ENCODE data around the gene NXPE3. TPM values are rescaled to one million over a fixed set of nuclear protein-coding genes. Genes with fewer than 3 reads are reported as not detected.

Gene NXPE3
- total RNA-seq: 7.5 and 11.9 TPM in 2 replicates

DNA sequence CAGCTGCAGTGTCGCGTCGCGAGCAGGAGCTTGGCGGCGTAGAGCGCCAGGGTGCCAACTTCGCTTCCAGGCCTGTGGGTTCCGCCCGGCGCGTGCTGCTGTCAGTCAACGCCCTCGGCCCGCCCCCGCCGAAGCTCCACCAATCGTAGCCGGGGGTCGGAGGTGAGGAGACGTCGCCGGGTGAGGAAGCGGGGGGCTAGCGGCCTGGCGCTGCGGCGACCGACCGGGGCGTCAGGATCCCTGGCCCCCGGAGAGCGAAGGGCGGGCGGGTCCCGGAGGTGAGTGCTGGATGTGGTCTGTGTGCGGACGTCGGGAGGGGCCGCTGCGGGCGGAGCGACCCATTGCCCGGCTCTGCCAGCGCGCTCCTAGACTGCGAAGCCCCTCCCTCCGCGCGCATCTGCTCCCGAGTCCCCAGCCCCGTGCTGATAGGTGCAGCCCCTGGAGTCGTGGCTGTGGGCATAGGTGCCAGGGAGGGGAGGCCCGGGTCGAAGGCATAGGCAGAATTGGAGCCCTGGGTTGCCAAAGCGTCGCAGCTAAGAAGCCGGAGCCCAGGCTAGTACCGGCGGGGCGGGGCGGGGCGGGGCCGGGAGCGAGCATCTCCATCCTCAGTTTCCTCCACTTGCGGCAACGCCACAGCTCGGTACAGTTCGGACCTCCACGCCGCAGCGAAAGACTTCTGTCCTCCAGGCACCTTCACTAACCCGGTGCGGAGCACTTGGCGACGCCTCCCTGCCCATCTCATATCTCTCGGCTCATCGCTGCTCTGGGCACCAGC is at the start of gene NXPE3:
TSS of gene NXPE3 (plus strand) at position 165 of the 775 bp plus-strand sequence. CDS start 6,386 bp downstream, outside the sequence.

GRCh38 chr3:101848754-101849713 is 70.0 kb downstream of the NXPE3 start, which contains the start of gene NFKBIZ:
Gene NFKBIZ (plus strand): TSS chr3:101849514. CDS start chr3:101849629, 115 bp downstream.

Other genes starting within 250 kb of the NXPE3 start
- gene TRMT10C, start 217.3 kb upstream of the NXPE3 start, total RNA-seq: 29.7 and 32.5 TPM in 2 replicates
- 71.0 and 81.9 TPM in 2 replicates for gene PCNP, start 205.0 kb upstream of the NXPE3 start, total RNA-seq
- 18.3 and 28.2 TPM in 2 replicates for gene ZBTB11, start 102.1 kb upstream of the NXPE3 start, total RNA-seq
- gene RPL24, start 92.5 kb upstream of the NXPE3 start, total RNA-seq: 2,441 and 2,700 TPM in 2 replicates
- gene CEP97, start 54.6 kb upstream of the NXPE3 start, total RNA-seq: 9.6 and 9.7 TPM in 2 replicates
- gene NFKBIZ, start 70.3 kb downstream of the NXPE3 start, total RNA-seq: 9.3 and 15.0 TPM in 2 replicates